HG02885 (cell line): Measurements from ENCODE around the gene SPAG16.
"Not testable (repeated sequence)": the region's sequence is repeated elsewhere in the genome, so short reads cannot be mapped to it uniquely, and the experiment has no call there.

Experiments used
- ATAC-seq: cut with Tn5 transposase; IDR thresholded peaks from one replicate; pipeline ENCODE4 v1.9.1; 2021; ENCODE audit warnings: mild to moderate bottlenecking; ENCODE audit not compliant: unreplicated experiment, poor library complexity

SPAG16 gene

DNA sequence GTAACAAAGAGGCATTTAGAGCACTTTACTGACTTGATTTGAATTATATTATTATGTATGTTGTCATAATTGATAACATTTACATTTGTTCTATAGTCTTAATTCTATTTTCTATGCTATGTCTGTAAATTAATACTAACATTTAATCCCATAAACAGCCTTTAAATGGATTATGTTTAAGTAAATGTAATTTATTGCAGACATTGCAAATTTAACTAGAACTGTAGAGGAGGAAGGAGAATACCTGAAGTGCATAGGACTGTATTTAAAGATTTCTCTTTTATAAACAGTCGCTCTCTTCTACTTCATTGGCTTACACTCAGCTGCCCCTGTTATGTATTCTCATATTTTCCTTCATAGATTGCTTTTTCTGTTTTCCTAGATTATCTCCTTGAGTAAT, 92.4 kb downstream of the SPAG16 start:
- ATAC-seq = no peak

DNA sequence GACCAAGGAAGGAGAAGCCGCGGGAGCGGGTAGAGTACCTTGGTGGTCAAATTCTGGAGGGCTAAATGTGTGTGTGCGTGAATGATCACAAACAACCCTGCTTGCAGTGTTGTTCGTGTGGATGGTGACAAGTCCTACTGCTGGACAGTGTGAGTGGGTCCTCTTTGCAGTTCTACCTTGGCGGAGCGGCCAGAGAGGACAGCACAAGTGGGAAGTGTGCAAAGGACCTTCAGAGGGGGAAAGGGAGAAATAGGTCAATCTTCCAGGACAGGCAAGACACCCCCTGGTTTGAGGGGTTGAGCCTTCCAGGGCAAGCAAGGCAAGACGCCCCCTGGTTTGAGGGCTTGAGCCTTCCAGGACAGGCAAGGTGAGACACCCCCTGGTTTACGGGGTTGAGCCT, 122.8 kb downstream of the SPAG16 start:
- not testable (repeated sequence) for ATAC-seq

- not testable (repeated sequence) for ATAC-seq
Measured at GRCh38 chr2:213408426-213409070, 124.3 kb downstream of the SPAG16 start.

- ATAC-seq = not testable (repeated sequence)
Measured at GRCh38 chr2:213410687-213411086, 126.4 kb downstream of the SPAG16 start.

DNA sequence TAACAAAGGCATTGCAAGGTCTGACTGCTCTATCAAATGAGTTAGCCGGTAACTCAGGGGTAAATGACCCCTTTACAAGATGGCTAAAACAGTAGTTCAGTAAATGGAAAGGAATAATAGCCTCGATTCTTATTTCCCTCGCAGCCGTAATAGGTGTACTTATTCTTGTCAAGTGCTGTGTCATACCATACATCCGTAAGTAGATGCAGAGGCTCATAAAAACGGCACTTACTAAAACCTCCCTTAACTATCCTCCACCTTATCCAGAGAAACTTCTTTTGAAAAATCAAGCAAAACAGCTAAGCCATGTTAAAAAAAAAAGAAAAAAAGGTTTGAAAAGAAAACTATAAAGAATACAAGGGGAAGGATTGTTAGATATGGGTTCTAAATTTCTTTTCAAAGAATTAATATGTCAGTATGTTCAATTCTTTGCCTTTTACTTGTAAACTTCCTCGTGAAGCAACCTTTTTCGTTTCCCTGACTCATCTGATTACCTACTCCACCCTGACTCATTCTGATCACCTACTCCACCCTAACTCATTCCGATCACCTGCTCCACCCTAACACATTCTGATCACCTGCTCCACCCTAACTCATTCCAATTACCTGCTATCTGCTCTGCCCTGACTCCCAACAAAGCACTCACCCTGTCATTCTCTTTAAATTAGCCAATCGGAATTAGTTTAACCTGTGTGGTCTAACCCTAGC, 127.5 kb downstream of the SPAG16 start:
- no peak for ATAC-seq

DNA sequence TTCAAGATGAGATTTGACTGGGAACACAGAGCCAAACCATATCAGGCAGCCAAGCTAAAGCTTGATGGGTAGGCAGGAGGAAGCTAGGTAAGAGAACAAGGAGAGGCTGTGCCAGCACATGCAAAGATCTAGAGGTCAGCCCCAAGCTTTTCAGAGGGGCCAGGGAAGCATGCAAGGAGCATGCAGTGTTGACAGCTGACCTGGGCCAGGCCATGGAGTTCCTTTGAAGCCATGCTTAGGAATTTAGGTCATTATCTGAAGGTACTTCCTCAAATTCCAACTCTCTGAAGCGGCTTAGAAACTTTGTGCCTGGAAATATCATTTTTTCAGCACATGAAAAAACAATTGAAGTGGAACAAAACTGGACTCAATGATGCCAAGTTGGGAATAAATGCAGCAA, 130.8 kb downstream of the SPAG16 start:
- no peak for ATAC-seq

GRCh38 chr2:213416832-213417231, 132.6 kb downstream of the SPAG16 start:
- no peak for ATAC-seq

DNA sequence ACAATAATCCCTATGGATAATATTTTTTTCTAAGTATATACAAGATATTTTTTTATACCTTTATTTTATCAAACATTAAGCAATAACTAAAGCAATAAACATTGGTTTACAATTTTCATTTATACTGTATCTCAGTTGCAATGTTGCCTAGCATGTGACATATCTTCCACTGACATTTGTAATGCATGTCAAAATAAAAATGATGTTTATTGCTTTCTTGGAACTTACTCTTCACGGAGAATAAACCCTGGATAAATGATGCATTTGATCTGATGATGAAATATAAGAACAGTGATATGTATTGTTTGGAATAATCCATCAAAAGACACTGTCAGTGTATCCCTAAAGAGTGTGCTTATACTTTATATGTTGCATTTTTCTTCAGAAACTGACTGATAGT, 135.7 kb downstream of the SPAG16 start:
- ATAC-seq = no peak

DNA sequence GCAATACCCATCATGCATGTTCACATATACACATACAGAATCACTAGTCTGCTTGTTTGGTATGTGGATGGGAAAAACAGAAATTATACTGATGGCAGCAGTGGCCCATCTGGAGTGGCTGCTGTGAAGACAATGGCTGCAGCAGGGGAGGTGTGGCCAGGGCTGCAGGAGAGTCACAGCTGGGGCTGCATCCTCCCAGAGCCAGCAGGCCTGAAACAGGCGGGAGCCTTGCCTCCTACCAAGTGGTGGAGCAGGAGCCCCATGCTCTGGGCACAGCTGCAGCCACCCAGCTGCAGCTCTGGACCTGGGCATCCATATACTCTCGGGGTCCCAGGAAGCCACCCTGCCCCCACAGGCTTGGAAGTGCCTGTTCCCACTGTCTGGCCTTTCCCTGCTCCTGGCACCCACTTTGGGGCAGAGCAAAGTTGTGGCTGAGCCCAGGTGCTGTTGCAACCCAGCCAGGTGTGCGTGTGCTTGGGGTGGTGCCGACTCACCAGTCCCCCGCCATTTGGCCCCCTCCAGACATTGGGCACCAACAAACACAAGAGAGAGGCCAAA, 136.6 kb downstream of the SPAG16 start:
- no peak for ATAC-seq

GRCh38 chr2:213422211-213422610, 137.9 kb downstream of the SPAG16 start:
- ATAC-seq = no peak

DNA sequence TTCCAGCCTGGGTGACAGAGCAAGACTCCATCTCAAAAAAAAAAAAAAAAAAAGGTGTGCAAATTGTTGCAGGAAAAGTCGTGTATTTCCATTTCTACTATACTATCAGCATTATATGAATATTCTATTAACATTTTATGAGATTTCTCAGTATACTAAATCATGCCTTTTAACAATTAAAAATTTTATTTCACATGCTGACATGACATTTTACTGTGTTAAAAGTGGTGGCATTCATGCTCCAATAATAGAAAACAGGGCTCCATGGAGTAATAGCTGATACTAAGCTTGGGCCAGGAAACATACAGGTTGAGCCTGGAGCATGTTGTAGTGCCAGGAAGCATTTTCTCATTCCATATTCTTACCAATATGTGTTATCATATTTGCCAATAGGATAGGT, 141.4 kb downstream of the SPAG16 start:
- ATAC-seq = no peak

DNA sequence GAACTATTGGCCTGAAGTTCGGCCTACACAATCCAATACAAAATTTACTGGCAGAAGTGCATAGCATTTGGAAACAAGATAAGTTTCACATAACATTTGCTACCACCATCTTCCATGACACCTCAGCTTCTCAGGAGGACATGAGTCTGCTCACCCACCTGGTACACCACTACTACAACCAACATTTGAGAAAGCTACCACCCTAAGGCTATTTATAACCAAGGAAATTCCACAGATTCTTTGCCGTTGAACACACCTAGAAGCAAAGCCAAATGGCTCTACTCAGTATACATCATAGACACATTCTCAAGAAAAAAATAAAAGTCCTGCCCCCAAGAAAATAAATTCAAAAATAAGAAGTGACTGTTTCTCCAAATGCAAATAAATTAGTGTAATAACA, 145.3 kb downstream of the SPAG16 start:
- no peak for ATAC-seq

- no peak for ATAC-seq
Measured at GRCh38 chr2:213443921-213444320, 159.7 kb downstream of the SPAG16 start.

- no peak for ATAC-seq
Measured at GRCh38 chr2:213451542-213452239, 167.4 kb downstream of the SPAG16 start.

- no peak for ATAC-seq
Measured at GRCh38 chr2:213455316-213456008, 171.2 kb downstream of the SPAG16 start.

DNA sequence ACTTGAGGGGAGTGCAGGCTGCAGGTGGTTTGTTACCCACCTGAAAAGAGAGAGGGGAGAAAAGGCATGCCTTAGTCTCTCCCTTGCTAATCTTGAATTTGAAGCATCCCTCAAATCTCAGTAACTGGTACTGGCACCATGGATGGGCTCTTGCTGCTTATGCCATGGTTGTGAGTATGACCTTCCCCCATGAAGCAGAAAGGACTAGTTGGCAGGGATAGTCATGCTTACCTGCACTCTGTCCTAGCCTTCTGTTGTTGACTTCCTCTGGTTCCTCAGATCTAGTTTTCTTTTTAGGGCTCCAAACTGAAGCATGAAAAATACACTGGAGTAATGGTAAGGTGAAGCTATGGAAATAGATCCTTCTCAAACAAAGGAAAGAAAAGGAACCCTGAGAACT, 191.2 kb downstream of the SPAG16 start:
- ATAC-seq = no peak

GRCh38 chr2:213476641-213477040, 192.4 kb downstream of the SPAG16 start:
- ATAC-seq = no peak

DNA sequence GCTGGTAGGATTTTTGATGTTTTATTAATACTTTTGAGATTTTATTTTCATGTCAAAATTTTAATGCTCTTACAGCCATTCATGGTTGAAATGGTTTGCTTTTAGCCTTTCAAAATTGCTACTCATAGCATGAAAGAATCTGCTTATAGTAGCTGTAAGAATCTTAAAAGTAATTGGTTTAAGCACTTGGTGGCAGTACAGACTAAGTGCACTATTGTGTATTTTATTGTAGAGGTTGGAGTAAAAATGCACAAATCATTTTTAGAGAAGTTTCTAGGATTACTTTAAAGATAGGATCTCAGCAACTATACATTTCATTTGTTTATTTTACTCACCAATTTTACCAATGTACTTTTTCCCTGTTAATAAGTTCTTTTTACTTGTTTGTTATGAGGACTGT, 205.8 kb downstream of the SPAG16 start:
- ATAC-seq = no peak

DNA sequence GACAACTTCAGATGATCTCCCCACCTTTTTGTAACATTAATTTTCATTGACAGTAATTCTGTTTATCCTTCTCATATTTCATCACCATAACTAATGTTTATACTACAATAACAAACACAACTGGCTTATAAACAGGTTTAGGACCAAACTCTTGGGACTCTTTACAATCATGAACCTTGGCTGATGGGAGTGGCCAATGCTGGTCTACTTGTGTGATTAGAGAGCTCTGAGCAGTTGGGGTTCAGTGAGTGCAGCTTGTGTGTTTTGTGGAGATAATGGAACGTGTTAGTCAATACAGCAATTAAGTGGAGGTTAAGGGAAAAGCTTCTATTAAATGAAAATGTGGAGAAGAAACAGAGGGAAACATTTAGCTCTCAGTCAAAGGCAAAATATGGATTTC, 207.1 kb downstream of the SPAG16 start:
- no peak for ATAC-seq

- no peak for ATAC-seq
Measured at GRCh38 chr2:213496226-213496625, 212.0 kb downstream of the SPAG16 start.

DNA sequence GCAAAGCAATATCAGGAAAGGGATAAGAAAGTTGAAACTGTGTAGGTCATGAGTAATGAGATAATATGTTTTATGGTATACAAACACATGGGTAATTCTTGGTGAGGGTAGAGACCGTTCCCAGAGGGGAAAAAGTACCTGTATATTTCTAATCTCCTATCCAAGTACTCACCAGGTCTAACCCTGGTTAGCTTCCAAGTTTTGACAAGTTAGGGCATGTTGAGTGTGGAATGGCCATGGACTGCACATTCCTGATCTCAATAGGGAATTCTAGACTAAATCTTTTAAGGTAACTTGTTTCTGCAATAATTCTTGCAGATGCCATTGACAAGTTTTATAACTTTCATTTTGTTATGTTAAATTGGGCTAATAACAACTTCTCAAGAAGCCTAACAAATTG, 216.6 kb downstream of the SPAG16 start:
- ATAC-seq = no peak
